Kidney (tissue), 14 donors: ENCODE results near the gene ERBB4. TPM values are rescaled to one million over a fixed set of nuclear protein-coding genes. Genes with fewer than 3 reads are reported as not detected.

Experiments used
- DNase-seq, 5 donors: peaks; one replicate each; pipeline ENCODE4 v3.0.0-alpha.2; 2013 to 2020
- FAIRE-seq: peaks from 2 replicates; lab custom pipeline; 2012; peaks lifted over from hg19 to GRCh38; lab: Jason Lieb, UNC
- H3K27ac ChIP-seq, 2 donors: one replicate each; pipeline ENCODE4 v1.7.0; 2013; ENCODE audit warnings: low read depth in 2 of 2, low read length in 2 of 2, inconsistent platforms in 1 of 2
- H3K27me3 ChIP-seq: one replicate; pipeline ENCODE4 v1.7.1; 2013; ENCODE audit warnings: low read length, inconsistent platforms; ENCODE audit not compliant: control insufficient read depth, insufficient read depth
- H3K36me3 ChIP-seq, 3 donors: one replicate each; pipeline versions ENCODE4 v1.7.0 to v1.7.1; 2013; ENCODE audit warnings: low read length in 3 of 3, control low read depth in 1 of 3, inconsistent platforms in 1 of 3; ENCODE audit not compliant: insufficient read depth in 3 of 3, control insufficient read depth in 2 of 3
- H3K4me1 ChIP-seq, 3 donors: one replicate each; pipeline versions ENCODE4 v1.7.0 to v1.7.1; 2013; ENCODE audit warnings: low read length in 3 of 3, inconsistent platforms in 1 of 3, low read depth in 1 of 3; ENCODE audit not compliant: control insufficient read depth in 2 of 3, insufficient read depth in 2 of 3
- H3K4me3 ChIP-seq, 3 donors: one replicate each; pipeline versions ENCODE4 v1.7.0 to v1.8.1; 2013; ENCODE audit warnings: low read length in 3 of 3, control low read depth in 1 of 3, inconsistent platforms in 1 of 3
- H3K9ac ChIP-seq, 3 donors: one replicate each; pipeline versions ENCODE4 v1.7.0 to v1.7.1; 2013; ENCODE audit warnings: low read length in 3 of 3, control low read depth in 1 of 3, inconsistent platforms in 1 of 3
- H3K9me3 ChIP-seq, 3 donors: one replicate each; pipeline versions ENCODE4 v1.7.0 to v1.7.1; 2013; ENCODE audit warnings: low read length in 3 of 3, control low read depth in 1 of 3, inconsistent platforms in 1 of 3; ENCODE audit not compliant: control insufficient read depth in 2 of 3, insufficient read depth in 1 of 3
- intact Hi-C: fragments of 100-400 bp; cut with DNase I; formaldehyde crosslinking; loops from one replicate; pipeline ENCODE4 v1.11.1; 2022
- polyA plus RNA-seq: library from polyadenylated mRNA; stranded (reverse); fragments of 350-450 nt; fragmentation: Illumina TruSeq; extraction: RNeasy Lipid Tissue Mini Kit (QIAGEN cat#74804); gene quantifications from one replicate; pipeline ENCODE4 v1.2.3, GENCODE V29; 2014; ENCODE audit warnings: low read depth, low replicate concordance; ENCODE audit not compliant: insufficient read depth
- total RNA-seq: library from RNA; stranded (reverse); fragmentation: NEBNext Ultra II Directional; extraction: Animal tissue kit (Norgen Biotek cat#: 25700); gene quantifications from one replicate; pipeline ENCODE4 v1.2.1, GENCODE V29; 2021
- TF ChIP-seq, protein P1 (sequence below): IDR thresholded peaks from 3 replicates; pipeline ENCODE4 v1.5.1; 2012; ENCODE audit warnings: mild to moderate bottlenecking, moderate library complexity, borderline replicate concordance; ENCODE audit not compliant: insufficient read depth; ENCODE audit errors: extremely low read depth
- donor health status: control.
- donor health status: control.
- donor health status: control.
- donor health status: control.
- donor health status: control.
- donor health status: DM: yes; HTN: yes; CAD: no.
- donor health status: Normal renal cell carcinoma (clear cell type).

ERBB4 gene
- total and polyA plus RNA-seq, 2 donors from 2014 or later, result 3.9 to 152 TPM

- intact Hi-C loops, result no loop called here
- Histone ChIP-seq H3K36me3 (no peaks in the 10 kb centered on the region), H3K27me3 (peaks cover 3% of the 10 kb centered on the region), H3K4me1 (no peaks in the 10 kb centered on the region), H3K27ac (no peak overlapping the region), H3K4me3 (no peak overlapping the region), H3K9me3 (no peaks in the 10 kb centered on the region), H3K9ac (no peak overlapping the region)
- DNase-seq, result no peak
- TF ChIP-seq, protein P1, sequence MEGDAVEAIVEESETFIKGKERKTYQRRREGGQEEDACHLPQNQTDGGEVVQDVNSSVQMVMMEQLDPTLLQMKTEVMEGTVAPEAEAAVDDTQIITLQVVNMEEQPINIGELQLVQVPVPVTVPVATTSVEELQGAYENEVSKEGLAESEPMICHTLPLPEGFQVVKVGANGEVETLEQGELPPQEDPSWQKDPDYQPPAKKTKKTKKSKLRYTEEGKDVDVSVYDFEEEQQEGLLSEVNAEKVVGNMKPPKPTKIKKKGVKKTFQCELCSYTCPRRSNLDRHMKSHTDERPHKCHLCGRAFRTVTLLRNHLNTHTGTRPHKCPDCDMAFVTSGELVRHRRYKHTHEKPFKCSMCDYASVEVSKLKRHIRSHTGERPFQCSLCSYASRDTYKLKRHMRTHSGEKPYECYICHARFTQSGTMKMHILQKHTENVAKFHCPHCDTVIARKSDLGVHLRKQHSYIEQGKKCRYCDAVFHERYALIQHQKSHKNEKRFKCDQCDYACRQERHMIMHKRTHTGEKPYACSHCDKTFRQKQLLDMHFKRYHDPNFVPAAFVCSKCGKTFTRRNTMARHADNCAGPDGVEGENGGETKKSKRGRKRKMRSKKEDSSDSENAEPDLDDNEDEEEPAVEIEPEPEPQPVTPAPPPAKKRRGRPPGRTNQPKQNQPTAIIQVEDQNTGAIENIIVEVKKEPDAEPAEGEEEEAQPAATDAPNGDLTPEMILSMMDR, result no peak
- no peak for FAIRE-seq
Observed at GRCh38 chr2:212532087-212532486, 6.5 kb downstream of the ERBB4 start.

DNA sequence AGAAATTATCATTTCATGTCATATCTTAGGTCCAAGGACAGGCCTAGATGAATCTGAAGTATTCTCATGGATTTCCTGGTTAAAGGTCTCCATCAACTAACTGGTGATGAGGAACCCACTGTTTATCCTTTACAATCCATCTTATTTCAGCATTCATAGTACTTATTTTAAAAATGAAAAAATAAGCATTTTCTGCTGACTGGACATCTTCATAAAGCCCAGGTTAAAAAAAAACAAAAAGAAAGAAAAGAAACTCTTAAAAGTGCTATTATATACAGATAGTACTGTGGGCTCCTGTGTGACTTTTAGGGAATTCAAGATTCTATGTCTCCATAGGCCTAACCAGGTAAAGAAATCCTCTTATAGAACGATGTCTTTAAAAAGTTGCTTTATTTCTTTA, 7.1 kb downstream of the ERBB4 start:
- no peak for FAIRE-seq
- Histone ChIP-seq H3K9ac (no peak overlapping the region), H3K36me3 (no peaks in the 10 kb centered on the region), H3K4me1 (no peaks in the 10 kb centered on the region), H3K27ac (no peak overlapping the region), H3K9me3 (no peaks in the 10 kb centered on the region), H3K27me3 (peaks cover 3% of the 10 kb centered on the region), H3K4me3 (no peak overlapping the region)
- intact Hi-C loops, result no loop called here
- TF ChIP-seq, protein P1, result no peak
- DNase-seq, result no peak

GRCh38 chr2:212530991-212531390, 7.6 kb downstream of the ERBB4 start:
- peaks cover 2% of the 10 kb centered on the region for H3K27me3 ChIP-seq
- TF ChIP-seq, protein P1, result no peak
- no peaks in the 10 kb centered on the region for H3K36me3 ChIP-seq
- intact Hi-C loops, result no loop called here
- H3K9me3 ChIP-seq, result no peaks in the 10 kb centered on the region
- H3K9ac ChIP-seq, result no peak overlapping the region
- DNase-seq, result no peak
- no peaks in the 10 kb centered on the region for H3K4me1 ChIP-seq
- no peak overlapping the region for H3K4me3 ChIP-seq
- no peak for FAIRE-seq
- no peak overlapping the region for H3K27ac ChIP-seq

DNA sequence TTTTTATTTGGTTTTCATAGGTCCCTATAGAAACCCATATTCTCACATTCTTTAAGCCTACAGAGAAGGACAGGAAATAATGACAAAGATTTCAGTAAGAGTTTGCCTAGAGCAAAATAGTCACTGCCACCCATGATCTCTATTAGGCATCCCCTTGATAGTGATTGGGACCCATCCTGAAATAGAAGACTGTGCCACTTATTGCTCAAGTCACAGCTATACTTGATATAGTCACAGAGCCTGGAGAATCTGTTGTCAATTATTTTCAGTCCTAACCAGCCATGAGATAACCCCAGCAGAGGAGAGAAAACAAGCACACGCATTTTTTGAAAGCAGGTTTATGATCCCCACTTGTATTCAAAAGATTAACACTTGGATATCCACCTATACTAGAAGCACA, 8.2 kb downstream of the ERBB4 start:
- intact Hi-C loops, result no loop called here
- Histone ChIP-seq H3K4me1 (peaks cover 0 to 3% (median 0%) of the 10 kb centered on the region in 3 donors), H3K9me3 (no peaks in the 10 kb centered on the region), H3K36me3 (no peaks in the 10 kb centered on the region), H3K27ac (no peak overlapping the region), H3K4me3 (no peak overlapping the region), H3K9ac (no peak overlapping the region), H3K27me3 (no peaks in the 10 kb centered on the region)
- TF ChIP-seq, protein P1, result no peak
- no peak for DNase-seq
- FAIRE-seq, result no peak
